ENCODE measurements around the gene CALB2.

Gene CALB2

GRCh38 chr16:71328151-71328550, 30.4 kb upstream of the CALB2 start:
- Histone ChIP-seq H3K27ac (no peak overlapping the region), H3K36me3 (no peaks in the 10 kb centered on the region), H3K9me3 (no peaks in the 10 kb centered on the region), H3K27me3 (no peaks in the 10 kb centered on the region), H3K4me3 (ENCODE audit: low read depth in 1 of 2, low read length in 1 of 2) (no peak overlapping the region), H3K4me1 (ENCODE audit: control insufficient read depth in 1 of 2, insufficient read depth in 1 of 2, low read depth in 1 of 2, low read length in 1 of 2) (no peaks in the 10 kb centered on the region)
- TF ChIP-seq CTCF (IDR thresholded peaks at IDR 0.05): no peak

DNA sequence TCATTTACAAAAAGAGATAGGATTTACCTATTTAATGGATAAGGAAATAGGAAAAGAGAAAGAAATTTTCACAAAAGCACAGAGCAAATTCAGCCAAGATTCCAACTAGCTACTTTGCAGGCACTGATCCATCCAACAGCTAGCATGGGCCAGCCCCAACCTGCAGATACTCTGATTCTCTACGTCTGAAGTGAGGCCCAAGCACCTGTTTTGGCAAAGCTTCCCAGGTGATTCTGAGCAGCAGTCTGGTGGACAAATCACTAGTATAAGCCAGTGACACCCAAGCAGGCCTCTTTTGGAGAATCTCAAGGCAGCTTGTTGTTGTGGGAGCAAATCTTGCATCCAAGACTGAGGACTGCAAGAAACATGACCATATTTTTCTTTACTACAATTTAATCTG, 20.9 kb upstream of the CALB2 start:
- no peaks in the 10 kb centered on the region for H3K9me3 ChIP-seq
- H3K27ac ChIP-seq: no peak overlapping the region
- TF ChIP-seq CTCF (IDR thresholded peaks at IDR 0.05): no peak
- peaks cover 3% of the 10 kb centered on the region for H3K27me3 ChIP-seq
- H3K36me3 ChIP-seq: no peaks in the 10 kb centered on the region
- no peaks in the 10 kb centered on the region for H3K4me1 ChIP-seq (ENCODE audit: control insufficient read depth in 1 of 2, insufficient read depth in 1 of 2, low read depth in 1 of 2, low read length in 1 of 2)
- H3K4me3 ChIP-seq (ENCODE audit: low read depth in 1 of 2, low read length in 1 of 2): no peak overlapping the region

GRCh38 chr16:71338193-71338592, 20.3 kb upstream of the CALB2 start:
- H3K9me3 ChIP-seq: no peaks in the 10 kb centered on the region
- no peak for TF ChIP-seq CTCF (IDR thresholded peaks at IDR 0.05)
- no peaks in the 10 kb centered on the region for H3K36me3 ChIP-seq
- H3K4me3 ChIP-seq (ENCODE audit: low read depth in 1 of 2, low read length in 1 of 2): no peak overlapping the region
- no peak overlapping the region for H3K27ac ChIP-seq
- no peaks in the 10 kb centered on the region for H3K4me1 ChIP-seq (ENCODE audit: control insufficient read depth in 1 of 2, insufficient read depth in 1 of 2, low read depth in 1 of 2, low read length in 1 of 2)
- H3K27me3 ChIP-seq: peaks cover 3% of the 10 kb centered on the region

DNA sequence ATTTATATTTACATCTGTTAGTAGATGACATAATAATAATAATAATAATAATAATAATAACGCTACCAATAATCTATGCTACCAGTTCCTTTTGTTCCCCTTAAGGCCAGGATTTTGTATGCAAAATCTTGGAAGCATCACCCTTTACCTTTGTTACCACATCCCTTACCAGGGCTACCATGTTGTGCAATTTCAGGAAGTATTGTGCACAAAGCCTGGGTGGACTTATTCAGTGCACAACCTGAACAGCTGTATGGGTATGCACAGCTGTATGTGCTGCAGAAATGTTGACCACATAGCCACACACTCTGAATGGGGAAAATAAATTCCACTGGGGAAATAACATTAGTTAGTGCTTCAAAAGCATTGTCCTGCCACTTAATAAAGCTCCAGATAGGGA, 19.9 kb upstream of the CALB2 start:
- no peak for TF ChIP-seq CTCF (IDR thresholded peaks at IDR 0.05)
- peaks cover 3% of the 10 kb centered on the region for H3K27me3 ChIP-seq
- H3K4me3 ChIP-seq (ENCODE audit: low read depth in 1 of 2, low read length in 1 of 2): no peak overlapping the region
- H3K9me3 ChIP-seq: no peaks in the 10 kb centered on the region
- H3K36me3 ChIP-seq: no peaks in the 10 kb centered on the region
- no peaks in the 10 kb centered on the region for H3K4me1 ChIP-seq (ENCODE audit: control insufficient read depth in 1 of 2, insufficient read depth in 1 of 2, low read depth in 1 of 2, low read length in 1 of 2)
- no peak overlapping the region for H3K27ac ChIP-seq

- Histone ChIP-seq H3K4me1 (ENCODE audit: control insufficient read depth in 1 of 2, insufficient read depth in 1 of 2, low read depth in 1 of 2, low read length in 1 of 2) (no peaks in the 10 kb centered on the region), H3K9me3 (no peaks in the 10 kb centered on the region), H3K4me3 (ENCODE audit: low read depth in 1 of 2, low read length in 1 of 2) (no peak overlapping the region), H3K36me3 (no peaks in the 10 kb centered on the region), H3K27me3 (peaks cover 3% of the 10 kb centered on the region), H3K27ac (no peak overlapping the region)
- TF ChIP-seq CTCF (IDR thresholded peaks at IDR 0.05): no peak
Observed at GRCh38 chr16:71339236-71340171, 19.0 kb upstream of the CALB2 start.
